OCI-LY1 (cell line): ENCODE measurements around the gene GOSR2.

Source experiments
- EZH2 ChIP-seq: fragments of 200-600 bp; sonication (generic), shearing (Covaris generic); IDR thresholded peaks from 2 replicates; pipeline ENCODE4 v1.8.0; 2017; ENCODE audit warnings: borderline replicate concordance, mixed run types, mild to moderate bottlenecking, antibody characterized with exemption, low read length, moderate library complexity, mixed read lengths
- TF ChIP-seq, protein P1 (sequence below): fragments of 200-600 bp; sonication (generic), shearing (Covaris generic); IDR thresholded peaks from 2 replicates; pipeline ENCODE4 v1.5.1; 2017; ENCODE audit warnings: mild to moderate bottlenecking, antibody characterized with exemption, low read length, moderate library complexity, mixed read lengths

DNA sequence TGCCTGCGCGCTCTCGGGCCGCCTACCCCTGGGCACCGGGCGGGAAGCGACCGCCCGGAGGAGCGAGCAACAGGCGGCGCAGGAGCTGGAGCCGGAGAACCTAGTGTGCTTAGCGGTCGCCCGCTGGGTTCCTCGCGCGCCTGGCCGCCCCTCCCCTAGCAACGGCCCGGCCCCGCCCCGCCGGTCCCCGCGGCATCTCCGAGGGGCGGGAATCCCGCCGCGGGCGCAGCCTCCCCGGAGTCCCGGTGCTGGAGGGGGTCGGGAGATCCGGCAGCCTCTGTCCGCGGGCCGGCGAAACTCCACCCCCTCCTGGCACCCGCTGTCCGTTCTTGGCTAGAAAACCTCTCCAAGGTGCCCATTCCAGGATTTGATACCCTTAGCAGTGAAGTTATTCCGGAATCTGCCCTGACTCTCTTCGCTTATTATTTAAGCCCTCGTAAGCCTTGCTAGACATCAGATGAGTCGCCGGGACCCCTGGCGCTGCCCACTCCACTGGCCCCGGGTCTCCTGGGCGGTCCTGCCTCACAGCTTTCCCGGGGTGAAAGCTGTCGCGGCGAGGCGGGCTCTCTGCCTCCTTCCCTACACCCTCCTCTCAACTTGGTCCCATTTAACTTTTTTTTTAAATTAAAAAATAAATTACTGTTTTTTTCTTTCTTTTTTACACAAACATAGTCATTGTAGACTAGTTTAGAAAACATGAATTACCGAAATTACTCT lies 56.3 kb downstream of the GOSR2 start, which contains the start of gene RPRML:
- TF ChIP-seq, protein P1, sequence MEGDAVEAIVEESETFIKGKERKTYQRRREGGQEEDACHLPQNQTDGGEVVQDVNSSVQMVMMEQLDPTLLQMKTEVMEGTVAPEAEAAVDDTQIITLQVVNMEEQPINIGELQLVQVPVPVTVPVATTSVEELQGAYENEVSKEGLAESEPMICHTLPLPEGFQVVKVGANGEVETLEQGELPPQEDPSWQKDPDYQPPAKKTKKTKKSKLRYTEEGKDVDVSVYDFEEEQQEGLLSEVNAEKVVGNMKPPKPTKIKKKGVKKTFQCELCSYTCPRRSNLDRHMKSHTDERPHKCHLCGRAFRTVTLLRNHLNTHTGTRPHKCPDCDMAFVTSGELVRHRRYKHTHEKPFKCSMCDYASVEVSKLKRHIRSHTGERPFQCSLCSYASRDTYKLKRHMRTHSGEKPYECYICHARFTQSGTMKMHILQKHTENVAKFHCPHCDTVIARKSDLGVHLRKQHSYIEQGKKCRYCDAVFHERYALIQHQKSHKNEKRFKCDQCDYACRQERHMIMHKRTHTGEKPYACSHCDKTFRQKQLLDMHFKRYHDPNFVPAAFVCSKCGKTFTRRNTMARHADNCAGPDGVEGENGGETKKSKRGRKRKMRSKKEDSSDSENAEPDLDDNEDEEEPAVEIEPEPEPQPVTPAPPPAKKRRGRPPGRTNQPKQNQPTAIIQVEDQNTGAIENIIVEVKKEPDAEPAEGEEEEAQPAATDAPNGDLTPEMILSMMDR: no peak
- no peak for TF ChIP-seq EZH2
